ENCODE results near the gene ACBD6.

DNA sequence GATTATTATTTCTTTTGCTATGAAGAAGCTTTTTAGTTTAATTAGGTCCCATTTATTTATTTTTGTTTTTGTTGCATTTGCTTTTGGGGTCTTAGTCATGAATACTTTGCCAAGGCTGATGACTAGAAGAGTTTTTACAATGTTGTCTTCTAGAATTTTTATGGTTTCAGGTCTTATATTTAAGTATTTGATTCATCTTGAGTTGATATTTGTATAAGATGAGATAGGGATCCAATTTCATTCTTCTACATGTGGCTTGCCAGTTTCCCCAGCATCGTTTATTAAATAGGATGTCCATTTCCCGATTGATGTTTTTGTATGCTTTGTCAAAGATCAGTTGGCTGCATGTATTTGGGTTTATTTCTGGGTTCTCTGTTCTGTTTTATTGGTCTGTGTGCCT is 8.5 kb upstream of the ACBD6 start:
- TF ChIP-seq, protein P1, sequence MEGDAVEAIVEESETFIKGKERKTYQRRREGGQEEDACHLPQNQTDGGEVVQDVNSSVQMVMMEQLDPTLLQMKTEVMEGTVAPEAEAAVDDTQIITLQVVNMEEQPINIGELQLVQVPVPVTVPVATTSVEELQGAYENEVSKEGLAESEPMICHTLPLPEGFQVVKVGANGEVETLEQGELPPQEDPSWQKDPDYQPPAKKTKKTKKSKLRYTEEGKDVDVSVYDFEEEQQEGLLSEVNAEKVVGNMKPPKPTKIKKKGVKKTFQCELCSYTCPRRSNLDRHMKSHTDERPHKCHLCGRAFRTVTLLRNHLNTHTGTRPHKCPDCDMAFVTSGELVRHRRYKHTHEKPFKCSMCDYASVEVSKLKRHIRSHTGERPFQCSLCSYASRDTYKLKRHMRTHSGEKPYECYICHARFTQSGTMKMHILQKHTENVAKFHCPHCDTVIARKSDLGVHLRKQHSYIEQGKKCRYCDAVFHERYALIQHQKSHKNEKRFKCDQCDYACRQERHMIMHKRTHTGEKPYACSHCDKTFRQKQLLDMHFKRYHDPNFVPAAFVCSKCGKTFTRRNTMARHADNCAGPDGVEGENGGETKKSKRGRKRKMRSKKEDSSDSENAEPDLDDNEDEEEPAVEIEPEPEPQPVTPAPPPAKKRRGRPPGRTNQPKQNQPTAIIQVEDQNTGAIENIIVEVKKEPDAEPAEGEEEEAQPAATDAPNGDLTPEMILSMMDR (IDR thresholded peaks at IDR 0.05) = no peak
- no peak for TF ChIP-seq POLR2A (IDR thresholded peaks at IDR 0.05)
- no peak for TF ChIP-seq POLR2AphosphoS5 (IDR thresholded peaks at IDR 0.05)

All from breast epithelium (tissue), 3 donors.